ENCODE data around the gene ZNF664.

ZNF664 gene

DNA sequence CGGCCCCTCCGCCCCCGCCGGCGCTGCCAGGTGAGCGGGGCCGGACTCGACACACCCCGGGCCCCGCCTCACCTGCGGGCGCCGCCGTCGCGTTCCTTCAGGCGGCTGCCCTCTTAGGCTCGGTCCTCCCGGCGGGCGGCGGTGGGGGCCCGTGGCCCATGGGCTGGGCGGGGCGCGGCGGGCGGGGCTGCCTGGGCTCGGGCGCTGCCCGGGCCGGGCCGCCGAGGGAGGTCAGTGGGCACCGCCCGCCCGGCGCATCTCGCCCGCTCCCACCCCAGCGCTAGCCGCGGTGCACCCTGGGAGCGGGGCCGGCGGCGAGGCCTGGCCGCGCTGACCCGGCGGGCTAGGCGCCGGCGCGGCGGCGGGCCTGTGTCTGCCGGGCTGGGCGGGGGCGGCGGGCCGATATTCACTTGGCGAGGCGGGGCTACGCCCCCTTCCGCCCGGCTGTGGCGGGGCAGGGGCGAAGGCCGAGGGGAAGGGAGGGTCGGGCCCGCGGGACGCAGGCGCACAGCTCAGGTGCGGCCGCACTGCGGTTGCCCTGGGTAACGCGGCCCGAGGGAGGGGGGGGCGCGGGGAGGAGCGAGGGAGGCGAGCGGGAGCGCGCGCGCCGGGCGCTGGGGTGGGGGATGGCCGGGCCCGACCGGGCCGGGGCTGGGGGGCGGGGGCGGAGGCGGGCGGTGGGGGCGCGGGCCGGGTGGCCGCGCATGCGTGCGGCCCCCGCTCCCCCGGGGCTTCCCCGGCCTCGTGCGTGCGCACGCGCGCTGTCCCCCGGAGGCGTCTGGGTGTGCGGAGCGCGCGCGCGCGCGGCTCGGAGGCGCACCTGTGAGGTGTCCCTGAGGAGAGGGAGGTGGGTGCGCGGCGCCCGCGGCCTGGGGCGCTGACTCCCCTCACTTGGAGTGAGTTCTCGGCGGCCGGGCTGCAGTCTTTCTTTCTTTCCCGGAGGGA, at the start of gene ZNF664, which contains the start of gene CCDC92:
Gene ZNF664 (plus strand): TSS at position 759 of the 945 bp plus-strand sequence. CDS start 38,930 bp downstream, outside the sequence.
Gene CCDC92 (minus strand): TSS at position 375 of the 945 bp plus-strand sequence. CDS start 28,526 bp downstream, outside the sequence.
- DNase-seq = peak; percentile 97

DNA sequence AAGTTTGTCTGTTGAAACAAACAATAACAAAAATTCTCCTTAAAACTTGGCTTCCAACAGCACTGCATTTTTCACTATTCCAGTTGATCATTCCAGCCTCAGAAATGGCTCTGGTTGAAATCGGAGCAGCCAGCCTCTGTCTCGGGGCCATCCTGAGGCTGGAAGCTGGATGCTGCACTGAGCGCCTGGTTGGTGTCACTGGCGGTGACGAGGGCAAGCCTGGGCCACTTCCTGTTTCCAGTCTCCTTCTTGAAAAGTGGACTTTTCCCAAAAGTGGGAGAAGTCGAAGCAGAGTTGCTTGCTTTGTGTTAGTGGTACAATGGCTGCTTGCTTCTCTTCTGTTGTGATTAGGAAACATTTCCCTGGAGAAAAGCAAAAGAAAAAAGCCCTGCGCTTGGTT, 49.1 kb upstream of the ZNF664 start:
- no peak for DNase-seq

DNA sequence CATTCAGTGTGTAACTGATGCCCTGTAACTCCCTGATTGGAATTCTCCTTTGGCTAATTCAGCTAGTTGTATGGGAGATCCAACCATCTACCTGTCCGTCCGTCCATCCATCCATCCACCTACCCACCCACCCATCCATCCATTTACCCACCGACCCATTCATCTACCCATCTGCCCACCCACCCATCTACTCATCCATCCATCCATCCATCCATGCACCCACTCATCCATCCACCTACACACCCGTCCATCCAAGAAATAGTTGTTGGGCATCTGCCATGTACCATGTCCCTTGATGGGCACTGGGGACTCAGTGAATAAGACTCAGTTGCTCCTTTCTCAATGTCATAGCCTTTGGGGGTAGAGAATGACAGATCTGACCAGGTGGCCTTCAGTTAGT, 48.5 kb upstream of the ZNF664 start:
- no peak for DNase-seq

DNA sequence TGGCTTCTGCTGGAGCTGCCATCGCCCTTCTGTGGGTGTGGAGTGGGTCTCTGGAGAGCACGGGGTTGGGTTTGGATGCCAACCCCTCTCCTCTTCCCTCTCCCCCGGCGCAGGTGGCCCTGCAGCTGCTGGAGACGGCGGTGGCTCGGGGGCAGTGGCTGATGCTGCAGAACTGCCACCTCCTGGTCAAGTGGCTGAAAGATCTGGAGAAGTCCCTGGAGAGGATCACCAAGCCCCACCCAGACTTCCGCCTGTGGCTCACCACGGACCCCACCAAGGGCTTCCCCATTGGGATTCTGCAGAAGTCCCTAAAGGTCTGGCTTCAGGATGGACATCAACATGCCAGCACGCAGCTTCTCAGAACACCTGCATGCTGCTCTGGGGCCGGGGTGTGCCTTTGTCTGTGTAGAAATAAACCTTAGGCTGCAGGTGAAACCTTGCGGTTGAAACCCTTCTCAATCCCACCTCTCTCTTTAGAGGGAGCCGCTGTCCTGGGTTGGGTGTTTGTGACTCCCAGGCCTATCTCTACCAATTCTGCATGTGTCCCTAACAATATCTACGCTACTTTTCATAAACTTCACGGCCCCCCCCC, 44.6 kb upstream of the ZNF664 start:
- no peak for DNase-seq

DNA sequence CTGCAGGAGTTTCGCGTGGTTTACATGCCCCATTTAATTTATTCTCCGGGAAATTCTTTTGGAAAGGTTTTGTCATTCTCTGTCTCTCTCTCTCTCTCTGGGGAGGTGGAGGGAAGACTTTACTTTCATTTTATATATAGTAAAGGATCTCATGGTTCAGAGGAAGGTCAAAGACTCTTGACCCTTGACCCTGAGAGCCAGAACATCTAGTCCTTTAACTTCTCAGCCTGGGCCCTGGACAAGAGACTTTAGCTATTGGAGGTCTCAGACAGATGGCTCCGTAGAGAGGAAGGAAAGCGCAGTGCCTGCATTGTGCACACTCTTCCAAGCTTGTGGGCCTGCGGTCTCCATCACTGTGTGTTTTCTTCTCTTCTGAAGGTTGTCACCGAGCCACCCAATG, 44.1 kb upstream of the ZNF664 start:
- DNase-seq = no peak

DNA sequence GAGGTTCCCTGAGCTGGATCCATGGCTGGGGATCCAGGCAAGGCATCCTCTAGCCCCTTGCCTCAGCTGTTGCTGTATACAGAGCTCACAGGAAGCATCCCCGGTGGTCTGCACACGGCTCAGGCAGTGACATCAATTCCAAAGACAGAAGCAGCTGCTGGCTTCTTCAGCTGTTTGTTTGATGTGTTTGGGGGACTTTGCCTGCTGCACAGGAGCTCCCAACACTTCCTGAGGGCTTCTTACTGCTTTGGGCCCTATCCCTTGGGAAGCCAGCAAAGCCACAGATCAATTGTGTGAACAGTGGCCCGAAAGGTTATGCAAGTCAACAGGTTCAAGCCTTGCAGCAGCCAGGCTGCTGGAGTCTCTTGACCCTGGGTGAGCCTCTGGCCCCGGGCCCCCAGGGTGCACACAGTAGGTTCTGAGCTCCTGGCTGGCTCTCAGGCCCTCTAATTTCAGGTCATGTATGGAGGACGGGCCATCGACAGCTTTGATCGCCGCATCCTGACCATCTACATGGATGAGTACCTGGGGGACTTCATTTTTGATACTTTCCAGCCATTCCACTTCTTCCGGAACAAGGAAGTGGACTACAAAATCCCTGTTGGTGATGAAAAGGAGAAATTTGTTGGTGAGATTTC, 43.0 kb upstream of the ZNF664 start:
- no peak for DNase-seq

DNA sequence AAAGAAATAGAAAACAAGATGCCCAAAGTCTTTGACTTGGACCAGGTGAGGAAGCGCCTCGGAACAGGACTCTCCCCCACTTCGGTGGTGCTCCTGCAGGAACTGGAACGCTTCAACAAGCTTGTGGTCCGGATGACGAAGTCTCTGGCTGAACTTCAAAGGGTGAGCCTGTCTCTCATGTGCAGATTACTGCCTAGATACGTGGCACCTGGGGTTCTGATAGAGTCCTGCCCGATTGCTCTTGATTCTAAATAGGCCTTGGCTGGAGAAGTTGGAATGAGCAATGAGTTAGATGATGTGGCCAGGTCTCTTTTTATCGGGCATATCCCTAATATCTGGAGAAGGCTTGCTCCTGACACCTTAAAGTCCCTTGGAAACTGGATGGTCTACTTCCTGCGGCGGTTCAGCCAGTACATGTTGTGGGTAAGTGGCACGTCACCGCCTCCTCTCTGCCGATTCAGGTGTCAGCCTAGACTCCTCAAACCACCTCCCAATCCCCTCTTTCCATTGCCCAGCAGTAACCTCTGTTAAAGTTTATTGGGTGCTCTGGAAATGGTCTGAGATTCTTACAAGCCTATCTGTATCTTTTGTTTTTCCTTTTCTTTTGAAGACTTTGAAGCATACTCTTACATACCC, 41.2 kb upstream of the ZNF664 start:
- DNase-seq = peak; percentile 72

DNA sequence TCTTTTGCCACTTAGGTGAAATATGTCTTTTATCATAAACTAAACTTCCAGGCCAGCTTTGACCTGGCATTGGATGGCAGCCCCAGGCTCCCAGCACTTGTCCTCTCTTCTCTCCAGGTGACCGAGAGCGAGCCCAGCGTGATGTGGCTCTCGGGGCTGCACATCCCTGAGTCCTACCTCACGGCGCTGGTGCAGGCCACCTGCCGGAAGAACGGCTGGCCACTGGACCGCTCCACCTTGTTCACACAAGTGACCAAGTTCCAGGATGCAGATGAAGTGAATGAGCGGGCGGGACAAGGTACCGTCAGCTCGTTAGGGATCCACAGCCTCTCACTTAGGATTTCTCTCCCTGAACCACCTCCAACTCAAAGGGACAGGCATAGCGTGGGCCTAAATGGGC, 39.8 kb upstream of the ZNF664 start:
- no peak for DNase-seq

DNA sequence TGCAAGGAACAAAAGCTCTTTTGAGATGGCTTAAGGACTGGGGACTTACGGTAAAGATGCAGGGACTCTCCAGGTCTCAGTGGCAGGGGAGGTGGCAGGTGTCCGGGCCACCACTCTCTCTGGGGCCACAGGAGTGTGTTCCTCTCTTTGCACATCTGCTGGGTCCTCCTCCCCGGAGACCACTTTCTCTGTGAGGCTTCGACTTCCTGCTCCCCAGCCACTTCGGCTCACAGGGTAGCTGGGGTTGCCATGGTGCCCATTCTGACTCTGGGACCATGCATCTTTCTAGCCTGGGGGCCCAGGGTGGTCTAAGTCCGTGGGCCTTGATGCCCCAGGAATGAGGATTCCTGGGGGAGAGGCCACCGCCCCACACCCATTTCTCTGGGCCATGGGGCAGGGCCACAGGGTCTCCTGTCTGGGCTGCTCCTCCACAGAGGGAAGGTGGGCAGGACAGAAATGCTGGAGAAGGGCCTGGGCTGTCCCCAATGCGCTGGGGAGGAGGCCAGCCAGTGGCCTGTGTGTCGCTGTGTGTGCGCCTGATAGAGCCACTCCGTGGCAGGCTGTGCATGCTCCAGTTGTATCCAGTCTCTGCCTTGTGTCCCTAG, 38.9 kb upstream of the ZNF664 start:
- no peak for DNase-seq

DNA sequence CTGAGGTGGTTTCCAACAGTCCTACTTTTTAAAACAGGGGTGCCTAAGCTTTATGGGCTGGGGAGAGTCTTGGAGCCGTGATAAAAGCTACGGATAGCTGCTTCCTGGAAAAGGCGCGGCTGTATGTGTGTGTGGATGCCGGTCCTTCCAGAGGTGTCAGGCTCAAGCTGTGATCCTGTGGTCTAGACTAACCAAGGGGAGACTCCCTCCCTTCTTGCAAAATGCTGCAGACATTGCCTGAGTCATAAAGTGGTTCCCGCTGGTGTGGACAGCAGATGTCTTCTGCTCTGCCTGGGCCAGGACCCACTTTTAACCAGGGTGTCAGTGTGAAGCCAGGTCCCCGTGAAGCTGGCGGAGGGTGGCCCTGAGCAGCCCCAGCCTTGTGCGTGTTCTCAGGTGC, 38.2 kb upstream of the ZNF664 start:
- DNase-seq = no peak

DNA sequence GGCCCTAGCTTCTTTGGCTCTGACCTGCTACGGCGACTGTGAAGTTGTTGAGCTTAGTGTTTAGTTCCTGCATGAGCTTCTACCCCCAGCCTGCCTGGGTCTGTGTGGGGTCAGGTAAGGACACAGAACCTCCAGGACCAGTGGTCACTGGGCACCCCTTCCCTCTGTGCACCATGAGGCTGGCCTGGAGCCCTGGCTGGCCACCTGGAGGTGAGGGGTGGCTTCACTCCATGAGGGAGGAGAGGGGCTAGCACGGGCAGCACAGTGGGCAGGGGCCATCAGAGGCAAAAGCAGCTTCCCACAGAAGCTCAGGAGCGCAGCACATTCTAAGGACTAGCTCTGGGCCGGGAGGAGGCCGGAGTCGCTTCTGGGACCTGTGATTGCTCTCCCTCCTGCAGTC, 37.1 kb upstream of the ZNF664 start:
- no peak for DNase-seq

DNA sequence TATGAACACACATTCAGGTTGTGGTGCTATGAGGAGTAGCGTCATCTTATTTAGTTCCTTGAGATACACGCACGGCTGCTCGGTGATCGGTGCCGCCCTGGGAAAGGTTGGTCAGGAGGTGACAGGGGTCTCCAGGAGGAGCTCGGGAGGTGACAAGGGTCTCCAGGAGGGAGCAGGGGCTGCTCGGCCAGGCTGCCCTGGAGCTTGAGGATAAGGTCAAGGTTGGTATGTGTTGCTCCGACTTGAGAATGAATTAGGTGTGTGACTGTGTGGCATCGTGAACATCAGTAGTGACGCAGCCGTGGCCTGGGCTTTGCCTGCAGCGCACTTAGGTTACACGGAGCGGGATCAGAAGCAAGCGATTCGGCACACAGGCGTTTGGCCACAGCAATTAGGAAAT, 36.5 kb upstream of the ZNF664 start:
- DNase-seq = no peak

DNA sequence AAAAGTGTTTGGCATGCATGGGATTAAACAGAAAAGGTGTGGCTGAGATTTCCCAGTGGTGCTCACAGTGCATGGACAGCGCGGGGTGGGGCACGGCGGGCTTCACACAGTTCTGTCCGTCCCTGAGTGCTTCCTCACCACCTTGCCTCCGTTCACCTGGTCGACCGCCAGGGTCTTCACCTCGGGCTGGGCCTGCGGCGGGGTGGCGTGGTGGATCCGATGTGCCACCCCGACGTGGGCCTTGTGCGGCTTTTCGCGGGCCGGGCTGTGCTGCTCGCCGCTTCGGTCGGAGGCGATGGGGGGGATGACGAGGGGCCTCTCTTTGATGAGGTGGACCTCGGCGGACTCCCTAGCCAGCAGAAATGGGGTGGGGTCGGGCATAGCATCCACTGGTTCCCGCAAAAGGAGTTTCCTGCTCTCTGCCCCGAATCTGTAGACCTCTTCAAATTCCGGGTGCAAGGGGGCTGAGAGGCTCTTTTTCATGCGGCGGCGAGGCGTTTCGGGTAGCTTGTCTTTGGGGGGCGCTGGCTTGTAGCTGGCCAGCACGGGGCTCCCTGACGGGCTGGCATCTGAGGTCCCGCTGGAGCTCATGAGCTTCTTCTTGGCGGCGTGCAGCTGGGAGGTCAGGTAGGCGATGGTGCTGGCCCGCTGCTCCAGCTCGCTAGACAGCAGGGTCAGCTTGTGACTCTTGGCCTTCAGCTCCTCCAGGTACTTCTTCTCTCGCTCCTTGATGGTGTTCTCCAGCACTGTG, 35.9 kb upstream of the ZNF664 start:
- DNase-seq = peak; percentile 17

DNA sequence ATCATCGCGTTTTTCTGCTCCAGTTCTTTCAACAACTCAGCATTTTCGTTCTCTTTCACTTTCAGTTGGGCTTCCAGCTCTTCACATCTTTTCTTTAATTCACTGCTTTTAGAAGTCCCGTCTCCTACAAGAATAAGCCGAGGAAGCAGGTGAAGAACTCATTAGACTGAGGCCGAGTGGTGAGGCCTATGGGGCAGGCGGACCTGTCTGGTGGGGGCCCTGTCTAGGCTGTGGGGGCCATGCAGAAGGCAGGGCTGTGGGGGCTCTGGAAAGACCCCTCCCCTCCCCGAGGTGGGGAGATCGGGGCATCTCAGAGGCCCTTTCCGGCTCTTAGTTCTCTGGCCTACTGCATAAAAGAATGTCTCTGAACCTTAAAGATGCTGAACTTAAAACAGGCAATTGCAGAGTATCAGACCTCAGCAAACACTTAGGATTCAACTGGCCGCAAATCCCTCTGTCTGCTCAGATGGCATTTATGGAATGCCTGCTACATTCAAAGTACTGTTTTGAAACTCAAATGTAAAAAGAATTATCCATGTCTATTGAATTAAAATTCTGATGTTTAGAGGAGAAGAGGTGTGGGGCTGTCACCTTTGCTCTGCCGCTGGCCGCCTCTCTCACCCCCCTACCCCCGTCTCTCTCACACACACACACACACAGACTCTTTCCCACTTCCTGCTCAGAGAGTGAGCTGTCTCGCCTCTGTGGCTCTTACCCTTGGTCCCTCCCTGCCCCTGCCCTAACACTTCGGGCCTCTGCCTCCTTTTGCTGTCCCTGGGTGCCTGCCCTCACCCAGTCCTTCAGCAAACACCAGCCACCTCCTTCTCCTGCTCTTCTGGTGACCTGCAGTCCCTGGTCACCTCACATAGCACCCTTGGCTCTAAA, 35.1 kb upstream of the ZNF664 start:
- peak; percentile 72 for DNase-seq

DNA sequence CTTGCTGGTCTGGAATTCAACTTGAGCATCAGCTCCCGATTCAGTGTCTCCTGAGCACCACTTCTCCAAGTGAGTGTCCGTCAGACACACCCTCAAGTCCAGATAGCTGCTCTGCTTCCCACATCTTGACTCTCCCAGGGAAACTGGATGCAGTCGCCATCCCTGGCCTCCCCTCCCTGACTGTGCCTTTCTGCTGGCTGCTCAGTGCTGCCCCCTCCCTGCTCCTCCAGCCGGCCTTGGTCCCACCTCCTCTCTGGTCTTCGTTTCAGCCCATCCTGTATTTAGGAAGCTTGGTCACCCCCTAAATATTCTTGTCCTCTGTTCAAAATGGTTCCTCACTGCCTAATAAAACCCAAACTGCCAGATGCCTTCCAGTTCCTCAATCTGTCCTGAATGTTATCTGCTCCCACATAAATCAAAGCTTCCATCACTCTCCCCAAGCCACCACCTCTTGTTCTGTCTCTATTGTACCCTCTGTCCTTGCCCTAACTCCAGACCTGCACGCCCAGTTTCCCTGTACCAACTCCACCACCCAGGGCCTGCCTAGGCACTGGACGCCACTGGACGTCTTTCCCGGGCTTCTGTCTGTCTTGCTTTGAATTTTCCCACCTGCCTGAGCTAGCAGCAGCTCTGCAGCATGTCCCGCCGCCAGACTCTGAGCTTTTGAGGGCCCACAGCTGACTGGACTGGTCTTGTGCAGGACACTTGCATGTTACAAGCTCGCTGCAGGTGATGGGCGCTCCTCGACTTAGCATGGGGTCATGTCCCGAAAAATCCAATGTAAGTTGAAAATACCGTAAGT, 34.1 kb upstream of the ZNF664 start:
- DNase-seq = peak; percentile 24

DNA sequence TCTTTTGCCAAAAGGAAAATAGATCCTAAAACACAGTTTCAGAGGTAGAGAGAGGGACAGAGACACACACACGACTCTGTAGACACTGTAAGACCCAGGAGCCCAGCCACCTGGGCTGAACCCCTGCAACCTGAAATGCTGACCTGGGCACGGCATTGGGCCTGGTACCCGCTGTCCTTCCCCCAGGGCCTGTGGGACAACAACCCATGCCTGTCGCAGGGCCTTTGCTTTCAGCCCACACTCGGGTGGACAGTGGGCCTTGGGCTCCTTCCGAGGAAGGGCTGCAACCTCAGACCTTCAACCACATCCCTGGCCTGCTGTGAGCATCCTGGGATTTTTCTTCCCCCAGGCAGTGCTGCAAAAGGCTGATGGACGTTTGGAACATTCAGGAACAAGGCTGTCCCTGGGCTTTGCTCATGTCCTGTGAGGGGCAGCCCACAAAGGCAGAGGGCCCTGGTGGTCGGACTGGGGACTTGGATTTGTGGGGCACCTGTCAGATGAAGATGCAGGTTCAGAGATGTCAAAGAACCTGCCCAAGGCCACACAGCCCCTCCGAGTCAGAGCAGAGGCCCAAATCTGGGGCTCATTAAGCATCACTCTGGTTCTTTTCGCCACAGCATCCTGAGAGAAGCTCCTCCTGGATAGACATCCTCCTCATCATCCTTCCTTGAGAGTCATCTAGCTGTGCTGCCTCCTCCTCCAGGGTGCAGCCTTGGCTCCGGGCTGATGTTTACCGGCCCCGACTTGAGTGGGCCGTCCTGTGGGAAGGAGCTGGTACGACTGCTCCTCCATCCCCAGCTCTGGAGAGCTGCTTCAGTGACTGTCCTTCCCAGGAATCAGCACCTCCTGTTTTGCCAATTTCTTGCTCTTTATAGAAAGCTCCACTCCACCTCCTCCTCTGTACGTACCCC, 33.0 kb upstream of the ZNF664 start:
- DNase-seq = no peak

DNA sequence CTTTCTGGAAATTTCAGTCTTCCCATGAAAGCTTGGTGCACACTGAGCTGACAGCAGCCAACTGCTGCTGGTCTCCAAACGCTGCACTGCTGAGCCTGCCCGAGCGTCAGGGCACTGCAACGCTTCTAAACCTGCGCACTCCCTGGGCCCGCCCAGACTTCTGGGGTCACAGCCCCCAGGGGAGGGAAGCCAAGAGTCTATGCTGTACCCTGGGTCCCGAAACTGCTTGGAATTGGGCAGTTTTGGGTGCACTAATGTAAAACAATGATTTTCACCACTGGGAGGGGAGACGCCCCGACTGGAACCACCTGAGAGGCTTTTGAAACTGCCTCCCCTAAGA, 32.4 kb upstream of the ZNF664 start:
- DNase-seq = no peak

DNA sequence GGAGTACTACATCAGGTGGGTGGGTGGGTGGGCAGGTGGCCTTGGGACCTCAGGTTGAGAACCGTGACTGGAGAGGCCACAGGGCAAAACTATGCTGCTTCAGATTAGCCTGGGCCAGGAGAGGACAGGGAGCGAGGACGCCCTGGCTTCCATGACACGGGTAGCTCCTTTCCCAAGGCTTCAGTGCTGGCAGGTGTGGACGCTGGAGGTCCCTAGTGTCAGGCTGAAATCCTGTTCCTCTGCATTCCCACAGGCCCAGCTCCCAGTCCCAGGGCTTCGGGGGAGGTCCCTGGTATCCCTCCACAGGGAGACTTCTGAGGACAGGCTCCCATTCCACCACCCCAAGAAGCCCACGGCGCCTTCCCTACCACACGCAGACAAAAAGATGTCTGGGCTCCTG, 32.0 kb upstream of the ZNF664 start:
- DNase-seq = no peak

DNA sequence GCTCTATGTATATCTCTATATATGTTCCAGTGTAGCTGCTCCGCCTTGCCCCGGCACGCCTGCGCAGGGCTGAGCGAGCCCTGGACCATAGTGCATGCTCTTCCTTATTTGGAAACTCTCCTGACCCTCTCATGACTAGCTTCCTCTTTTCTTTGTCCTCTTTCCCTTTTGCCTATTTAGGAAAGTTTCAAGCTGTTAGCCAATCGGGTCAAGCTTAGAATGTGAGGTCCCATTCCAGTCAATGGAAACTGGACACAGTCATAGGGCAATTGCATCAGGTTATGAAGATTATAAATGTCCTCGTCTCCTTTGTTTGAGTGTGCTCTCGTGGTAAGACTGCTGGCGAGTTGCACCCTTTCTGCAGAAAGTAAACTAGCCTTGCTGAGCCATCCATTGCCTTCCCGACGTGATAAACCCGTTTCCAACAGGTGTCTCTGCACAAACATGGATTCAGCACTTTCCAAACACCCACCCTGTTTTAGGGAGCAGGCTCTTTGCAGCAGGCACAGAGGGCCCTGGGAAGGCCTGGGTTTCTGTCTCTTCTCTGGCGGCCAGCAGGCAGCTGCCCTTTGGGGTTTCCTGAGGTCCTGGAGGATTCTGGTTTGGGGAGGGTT, 31.3 kb upstream of the ZNF664 start:
- DNase-seq = no peak

All from CD4-positive, alpha-beta T cell treated with Interleukin-17A for 4 hours (primary cell).